Bone marrow (tissue), 2 donors: Measurements from ENCODE around the gene TAF13.

Experiments used
- DNase-seq, 2 donors: peaks; one replicate each; lab custom pipeline; 2025; lab: John Stamatoyannopoulos, UW

TAF13 gene

GRCh38 chr1:109075531-109076490 is at the start of gene TAF13:
TAF13 (minus strand) TSS chr1:109076003; CDS start chr1:109075947, 56 bp downstream.
- DNase-seq = peak; percentile 80 to 82

- no peak for DNase-seq
Observed at GRCh38 chr1:109120356-109120755, 44.6 kb upstream of the TAF13 start.

GRCh38 chr1:109118089-109118488 is 42.3 kb upstream of the TAF13 start:
- DNase-seq = no peak

- no peak for DNase-seq
Observed at GRCh38 chr1:109116286-109116685, 40.5 kb upstream of the TAF13 start.

- no peak for DNase-seq
Observed at GRCh38 chr1:109115685-109116084, 39.9 kb upstream of the TAF13 start.

GRCh38 chr1:109114342-109114674 is 38.5 kb upstream of the TAF13 start:
- DNase-seq = no peak

- no peak for DNase-seq
Observed at GRCh38 chr1:109113590-109114341, 38.0 kb upstream of the TAF13 start, which contains the start of gene ELAPOR1. ELAPOR1 (plus strand) TSS chr1:109114115; CDS start chr1:109114184, 69 bp downstream.

- peak; percentile 31 to 72 for DNase-seq
Observed at GRCh38 chr1:109112652-109113285, 37.0 kb upstream of the TAF13 start.

GRCh38 chr1:109112056-109112651 is 36.4 kb upstream of the TAF13 start:
- peak in 1 of 2 donors; percentile 53 for DNase-seq

- DNase-seq = no peak
Observed at GRCh38 chr1:109111386-109112055, 35.7 kb upstream of the TAF13 start.

GRCh38 chr1:109109906-109110305 is 34.1 kb upstream of the TAF13 start:
- no peak for DNase-seq

GRCh38 chr1:109107785-109108184 is 32.0 kb upstream of the TAF13 start:
- no peak for DNase-seq

- no peak for DNase-seq
Observed at GRCh38 chr1:109105881-109106280, 30.1 kb upstream of the TAF13 start.

GRCh38 chr1:109104364-109105151 is 28.8 kb upstream of the TAF13 start:
- DNase-seq = no peak

GRCh38 chr1:109099938-109100773 is 24.4 kb upstream of the TAF13 start:
- DNase-seq = peak; percentile 81 to 97

GRCh38 chr1:109096120-109096519 is 20.3 kb upstream of the TAF13 start:
- DNase-seq = no peak

GRCh38 chr1:109095631-109096030 is 19.8 kb upstream of the TAF13 start:
- no peak for DNase-seq

GRCh38 chr1:109094871-109095270 is 19.1 kb upstream of the TAF13 start:
- no peak for DNase-seq

GRCh38 chr1:109094377-109094803 is 18.6 kb upstream of the TAF13 start:
- DNase-seq = no peak

GRCh38 chr1:109091839-109092193 is 16.0 kb upstream of the TAF13 start:
- no peak for DNase-seq
